GM03348 (cell line): Measurements from ENCODE around the gene LYPD5.
"Not testable (repeated sequence)": the region's sequence is repeated elsewhere in the genome, so short reads cannot be mapped to it uniquely, and the experiment has no call there.

Experiments used
- DNase-seq: peaks from one replicate; pipeline ENCODE4 v3.0.0; 2012; ENCODE audit warnings: low spot score

LYPD5 gene

GRCh38 chr19:43802216-43802951 is at the start of gene LYPD5:
TSS of gene LYPD5 (minus strand) at chr19:43802447. CDS start at chr19:43802380, 67 bp downstream.
- no peak for DNase-seq

GRCh38 chr19:43848821-43849220 is 46.6 kb upstream of the LYPD5 start:
- DNase-seq = no peak

GRCh38 chr19:43847884-43848283 is 45.6 kb upstream of the LYPD5 start:
- no peak for DNase-seq

- DNase-seq = no peak
These were observed 45.0 kb upstream of the LYPD5 start for GRCh38 chr19:43847246-43847645.

GRCh38 chr19:43842007-43842406 is 39.8 kb upstream of the LYPD5 start:
- no peak for DNase-seq

- no peak for DNase-seq
These were observed 36.9 kb upstream of the LYPD5 start for GRCh38 chr19:43839139-43839538.

GRCh38 chr19:43826787-43827754 is 24.8 kb upstream of the LYPD5 start, which contains the start of gene ZNF283:
TSS of gene ZNF283 (plus strand) at chr19:43827321. CDS start at chr19:43833505, 6,184 bp downstream.
- peak; percentile 95 for DNase-seq

- not testable (repeated sequence) for DNase-seq
These were observed 22.3 kb upstream of the LYPD5 start for GRCh38 chr19:43824572-43824971.

GRCh38 chr19:43823856-43824255 is 21.6 kb upstream of the LYPD5 start:
- DNase-seq = not testable (repeated sequence)

GRCh38 chr19:43820884-43821215 is 18.6 kb upstream of the LYPD5 start:
- no peak for DNase-seq

GRCh38 chr19:43820098-43820883 is 18.0 kb upstream of the LYPD5 start:
- peak; percentile 34 for DNase-seq

GRCh38 chr19:43818500-43818899 is 16.3 kb upstream of the LYPD5 start:
- no peak for DNase-seq

- DNase-seq = not testable (repeated sequence)
These were observed 15.2 kb upstream of the LYPD5 start for GRCh38 chr19:43817454-43817853.

- DNase-seq = no peak
These were observed 12.6 kb upstream of the LYPD5 start for GRCh38 chr19:43814663-43815352.

GRCh38 chr19:43812688-43813087 is 10.4 kb upstream of the LYPD5 start:
- no peak for DNase-seq

- no peak for DNase-seq
These were observed 10.0 kb upstream of the LYPD5 start for GRCh38 chr19:43812259-43812658.

- DNase-seq = no peak
These were observed 9.6 kb upstream of the LYPD5 start for GRCh38 chr19:43811837-43812236.

GRCh38 chr19:43809762-43810696 is 7.8 kb upstream of the LYPD5 start:
- peak; percentile 68 for DNase-seq

GRCh38 chr19:43807651-43808050 is 5.4 kb upstream of the LYPD5 start:
- DNase-seq = no peak

- no peak for DNase-seq
These were observed 4.6 kb upstream of the LYPD5 start for GRCh38 chr19:43806848-43807247.
